GM18498 (cell line): Measurements from ENCODE around the gene EYA3.
"Not testable (repeated sequence)": the region's sequence is repeated elsewhere in the genome, so short reads cannot be mapped to it uniquely, and the experiment has no call there.

Experiments
- ATAC-seq: cut with Tn5 transposase; IDR thresholded peaks from one replicate; pipeline ENCODE4 v1.9.1; 2021; ENCODE audit warnings: mild to moderate bottlenecking, moderate library complexity; ENCODE audit not compliant: unreplicated experiment

Gene EYA3

GRCh38 chr1:28032281-28032680, 56.1 kb downstream of the EYA3 start:
- no peak for ATAC-seq

- ATAC-seq = no peak
These were observed 57.2 kb downstream of the EYA3 start for GRCh38 chr1:28031173-28031572.

GRCh38 chr1:28028873-28029654, 59.3 kb downstream of the EYA3 start:
- ATAC-seq = no peak

GRCh38 chr1:28027660-28028059, 60.8 kb downstream of the EYA3 start:
- ATAC-seq = no peak

GRCh38 chr1:28027238-28027637, 61.2 kb downstream of the EYA3 start:
- ATAC-seq = no peak

GRCh38 chr1:28026329-28026728, 62.1 kb downstream of the EYA3 start:
- ATAC-seq = no peak

GRCh38 chr1:28021064-28021463, 67.3 kb downstream of the EYA3 start:
- no peak for ATAC-seq

GRCh38 chr1:28010969-28011368, 77.4 kb downstream of the EYA3 start:
- ATAC-seq = no peak

GRCh38 chr1:28003117-28003516, 85.3 kb downstream of the EYA3 start:
- ATAC-seq = not testable (repeated sequence)

- ATAC-seq = no peak
These were observed 85.8 kb downstream of the EYA3 start for GRCh38 chr1:28002600-28002999.

- ATAC-seq = no peak
These were observed 89.4 kb downstream of the EYA3 start for GRCh38 chr1:27999055-27999454.

GRCh38 chr1:27994526-27994925, 93.9 kb downstream of the EYA3 start:
- ATAC-seq = not testable (repeated sequence)

- ATAC-seq = no peak
These were observed 94.3 kb downstream of the EYA3 start for GRCh38 chr1:27994060-27994459.

GRCh38 chr1:27993241-27993640, 95.2 kb downstream of the EYA3 start:
- ATAC-seq = no peak

GRCh38 chr1:27992276-27992675, 96.1 kb downstream of the EYA3 start:
- no peak for ATAC-seq

GRCh38 chr1:27990920-27991537, 97.4 kb downstream of the EYA3 start:
- ATAC-seq = no peak

- ATAC-seq = no peak
These were observed 107.3 kb downstream of the EYA3 start for GRCh38 chr1:27981145-27981544.

- no peak for ATAC-seq
These were observed 108.1 kb downstream of the EYA3 start for GRCh38 chr1:27980216-27980845.

GRCh38 chr1:27979859-27980201, 108.6 kb downstream of the EYA3 start:
- ATAC-seq = no peak

GRCh38 chr1:27979151-27979858, 109.1 kb downstream of the EYA3 start:
- no peak for ATAC-seq

- no peak for ATAC-seq
These were observed 114.0 kb downstream of the EYA3 start for GRCh38 chr1:27974417-27974781.
